ENCODE data around the gene FBXO48.
"Not testable (repeated sequence)": the region's sequence is repeated elsewhere in the genome, so short reads cannot be mapped to it uniquely, and the experiment has no call there.

FBXO48 gene

GRCh38 chr2:68491582-68491981 lies 24.5 kb upstream of the FBXO48 start:
- Histone ChIP-seq H3K4me1 (ENCODE audit: control insufficient read depth in 1 of 2, insufficient read depth in 2 of 2, low read length in 2 of 2) (no peaks in the 10 kb centered on the region), H3K4me3 (ENCODE audit: low read depth in 1 of 2, low read length in 2 of 2) (no peak overlapping the region), H3K27me3 (ENCODE audit: low read depth, low read length) (no peaks in the 10 kb centered on the region), H3K9me3 (ENCODE audit: control insufficient read depth in 1 of 2, low read length in 2 of 2) (peaks cover 0 to 3% of the 10 kb centered on the region in 2 donors), H3K36me3 (ENCODE audit: control insufficient read depth in 1 of 2, insufficient read depth in 2 of 2, low read length in 2 of 2) (no peaks in the 10 kb centered on the region), H3K27ac (ENCODE audit: low read length) (no peak overlapping the region)

- Histone ChIP-seq H3K27me3 (ENCODE audit: low read depth, low read length) (no peaks in the 10 kb centered on the region), H3K4me1 (ENCODE audit: control insufficient read depth in 1 of 2, insufficient read depth in 2 of 2, low read length in 2 of 2) (no peaks in the 10 kb centered on the region), H3K27ac (ENCODE audit: low read length) (no peak overlapping the region), H3K36me3 (ENCODE audit: control insufficient read depth in 1 of 2, insufficient read depth in 2 of 2, low read length in 2 of 2) (no peaks in the 10 kb centered on the region), H3K4me3 (ENCODE audit: low read depth in 1 of 2, low read length in 2 of 2) (no peak overlapping the region), H3K9me3 (ENCODE audit: control insufficient read depth in 1 of 2, low read length in 2 of 2) (no peaks in the 10 kb centered on the region)
Observed at GRCh38 chr2:68489282-68489681, 22.2 kb upstream of the FBXO48 start.

- not testable (repeated sequence) for H3K27me3 ChIP-seq (ENCODE audit: low read depth, low read length); H3K36me3 ChIP-seq (ENCODE audit: control insufficient read depth in 1 of 2, insufficient read depth in 2 of 2, low read length in 2 of 2); H3K4me3 ChIP-seq (ENCODE audit: low read depth in 1 of 2, low read length in 2 of 2); H3K9me3 ChIP-seq (ENCODE audit: control insufficient read depth in 1 of 2, low read length in 2 of 2); H3K4me1 ChIP-seq (ENCODE audit: control insufficient read depth in 1 of 2, insufficient read depth in 2 of 2, low read length in 2 of 2); H3K27ac ChIP-seq (ENCODE audit: low read length)
Observed at GRCh38 chr2:68488605-68489004, 21.5 kb upstream of the FBXO48 start.

GRCh38 chr2:68487773-68488355 lies 20.8 kb upstream of the FBXO48 start:
- H3K4me1 ChIP-seq (ENCODE audit: control insufficient read depth in 1 of 2, insufficient read depth in 2 of 2, low read length in 2 of 2), result no peaks in the 10 kb centered on the region
- H3K27ac ChIP-seq (ENCODE audit: low read length), result no peak overlapping the region
- no peaks in the 10 kb centered on the region for H3K9me3 ChIP-seq (ENCODE audit: control insufficient read depth in 1 of 2, low read length in 2 of 2)
- no peaks in the 10 kb centered on the region for H3K36me3 ChIP-seq (ENCODE audit: control insufficient read depth in 1 of 2, insufficient read depth in 2 of 2, low read length in 2 of 2)
- no peaks in the 10 kb centered on the region for H3K27me3 ChIP-seq (ENCODE audit: low read depth, low read length)
- H3K4me3 ChIP-seq (ENCODE audit: low read depth in 1 of 2, low read length in 2 of 2), result no peak overlapping the region

- H3K9me3 ChIP-seq (ENCODE audit: control insufficient read depth in 1 of 2, low read length in 2 of 2), result no peaks in the 10 kb centered on the region
- no peaks in the 10 kb centered on the region for H3K4me1 ChIP-seq (ENCODE audit: control insufficient read depth in 1 of 2, insufficient read depth in 2 of 2, low read length in 2 of 2)
- H3K27me3 ChIP-seq (ENCODE audit: low read depth, low read length), result no peaks in the 10 kb centered on the region
- H3K36me3 ChIP-seq (ENCODE audit: control insufficient read depth in 1 of 2, insufficient read depth in 2 of 2, low read length in 2 of 2), result no peaks in the 10 kb centered on the region
- H3K27ac ChIP-seq (ENCODE audit: low read length), result no peak overlapping the region
- H3K4me3 ChIP-seq (ENCODE audit: low read depth in 1 of 2, low read length in 2 of 2), result no peak overlapping the region
Observed at GRCh38 chr2:68483011-68483410, 15.9 kb upstream of the FBXO48 start.

GRCh38 chr2:68482296-68482820 lies 15.3 kb upstream of the FBXO48 start:
- no peaks in the 10 kb centered on the region for H3K4me1 ChIP-seq (ENCODE audit: control insufficient read depth in 1 of 2, insufficient read depth in 2 of 2, low read length in 2 of 2)
- no peaks in the 10 kb centered on the region for H3K27me3 ChIP-seq (ENCODE audit: low read depth, low read length)
- H3K4me3 ChIP-seq (ENCODE audit: low read depth in 1 of 2, low read length in 2 of 2), result no peak overlapping the region
- H3K27ac ChIP-seq (ENCODE audit: low read length), result no peak overlapping the region
- H3K36me3 ChIP-seq (ENCODE audit: control insufficient read depth in 1 of 2, insufficient read depth in 2 of 2, low read length in 2 of 2), result no peaks in the 10 kb centered on the region
- no peaks in the 10 kb centered on the region for H3K9me3 ChIP-seq (ENCODE audit: control insufficient read depth in 1 of 2, low read length in 2 of 2)

GRCh38 chr2:68478688-68479087 lies 11.6 kb upstream of the FBXO48 start:
- Histone ChIP-seq H3K4me1 (ENCODE audit: control insufficient read depth in 1 of 2, insufficient read depth in 2 of 2, low read length in 2 of 2) (no peaks in the 10 kb centered on the region), H3K36me3 (ENCODE audit: control insufficient read depth in 1 of 2, insufficient read depth in 2 of 2, low read length in 2 of 2) (no peaks in the 10 kb centered on the region), H3K9me3 (ENCODE audit: control insufficient read depth in 1 of 2, low read length in 2 of 2) (no peaks in the 10 kb centered on the region), H3K27me3 (ENCODE audit: low read depth, low read length) (no peaks in the 10 kb centered on the region), H3K4me3 (ENCODE audit: low read depth in 1 of 2, low read length in 2 of 2) (no peak overlapping the region), H3K27ac (ENCODE audit: low read length) (no peak overlapping the region)

GRCh38 chr2:68476454-68476853 lies 9.4 kb upstream of the FBXO48 start:
- Histone ChIP-seq H3K4me3 (ENCODE audit: low read depth in 1 of 2, low read length in 2 of 2) (no peak overlapping the region), H3K9me3 (ENCODE audit: control insufficient read depth in 1 of 2, low read length in 2 of 2) (no peaks in the 10 kb centered on the region), H3K4me1 (ENCODE audit: control insufficient read depth in 1 of 2, insufficient read depth in 2 of 2, low read length in 2 of 2) (no peaks in the 10 kb centered on the region), H3K27ac (ENCODE audit: low read length) (no peak overlapping the region), H3K27me3 (ENCODE audit: low read depth, low read length) (no peaks in the 10 kb centered on the region), H3K36me3 (ENCODE audit: control insufficient read depth in 1 of 2, insufficient read depth in 2 of 2, low read length in 2 of 2) (no peaks in the 10 kb centered on the region)

GRCh38 chr2:68475576-68475975 lies 8.5 kb upstream of the FBXO48 start:
- Histone ChIP-seq H3K9me3 (ENCODE audit: control insufficient read depth in 1 of 2, low read length in 2 of 2) (no peaks in the 10 kb centered on the region), H3K4me1 (ENCODE audit: control insufficient read depth in 1 of 2, insufficient read depth in 2 of 2, low read length in 2 of 2) (no peaks in the 10 kb centered on the region), H3K36me3 (ENCODE audit: control insufficient read depth in 1 of 2, insufficient read depth in 2 of 2, low read length in 2 of 2) (no peaks in the 10 kb centered on the region), H3K4me3 (ENCODE audit: low read depth in 1 of 2, low read length in 2 of 2) (no peak overlapping the region), H3K27me3 (ENCODE audit: low read depth, low read length) (no peaks in the 10 kb centered on the region), H3K27ac (ENCODE audit: low read length) (no peak overlapping the region)

GRCh38 chr2:68475110-68475509 lies 8.0 kb upstream of the FBXO48 start:
- Histone ChIP-seq H3K36me3 (ENCODE audit: control insufficient read depth in 1 of 2, insufficient read depth in 2 of 2, low read length in 2 of 2) (no peaks in the 10 kb centered on the region), H3K4me3 (ENCODE audit: low read depth in 1 of 2, low read length in 2 of 2) (no peak overlapping the region), H3K9me3 (ENCODE audit: control insufficient read depth in 1 of 2, low read length in 2 of 2) (no peaks in the 10 kb centered on the region), H3K4me1 (ENCODE audit: control insufficient read depth in 1 of 2, insufficient read depth in 2 of 2, low read length in 2 of 2) (no peaks in the 10 kb centered on the region), H3K27ac (ENCODE audit: low read length) (no peak overlapping the region), H3K27me3 (ENCODE audit: low read depth, low read length) (no peaks in the 10 kb centered on the region)

GRCh38 chr2:68472796-68473414 lies 5.8 kb upstream of the FBXO48 start:
- no peak overlapping the region for H3K27ac ChIP-seq (ENCODE audit: low read length)
- H3K36me3 ChIP-seq (ENCODE audit: control insufficient read depth in 1 of 2, insufficient read depth in 2 of 2, low read length in 2 of 2), result no peaks in the 10 kb centered on the region
- H3K27me3 ChIP-seq (ENCODE audit: low read depth, low read length), result no peaks in the 10 kb centered on the region
- no peak overlapping the region for H3K4me3 ChIP-seq (ENCODE audit: low read depth in 1 of 2, low read length in 2 of 2)
- no peaks in the 10 kb centered on the region for H3K9me3 ChIP-seq (ENCODE audit: control insufficient read depth in 1 of 2, low read length in 2 of 2)
- H3K4me1 ChIP-seq (ENCODE audit: control insufficient read depth in 1 of 2, insufficient read depth in 2 of 2, low read length in 2 of 2), result peaks cover 0 to 6% of the 10 kb centered on the region in 2 donors

GRCh38 chr2:68471385-68471784 lies 4.3 kb upstream of the FBXO48 start:
- Histone ChIP-seq H3K9me3 (ENCODE audit: control insufficient read depth in 1 of 2, low read length in 2 of 2) (no peaks in the 10 kb centered on the region), H3K4me3 (ENCODE audit: low read depth in 1 of 2, low read length in 2 of 2) (no peak overlapping the region), H3K27ac (ENCODE audit: low read length) (no peak overlapping the region), H3K4me1 (ENCODE audit: control insufficient read depth in 1 of 2, insufficient read depth in 2 of 2, low read length in 2 of 2) (peaks cover 0 to 7% of the 10 kb centered on the region in 2 donors), H3K36me3 (ENCODE audit: control insufficient read depth in 1 of 2, insufficient read depth in 2 of 2, low read length in 2 of 2) (peaks cover 0 to 6% of the 10 kb centered on the region in 2 donors), H3K27me3 (ENCODE audit: low read depth, low read length) (no peaks in the 10 kb centered on the region)
